PC-9 (cell line): Measurements from ENCODE around the gene NRAS. TPM values are rescaled to one million over a fixed set of nuclear protein-coding genes. Genes with fewer than 3 reads are reported as not detected.

Source experiments
- BruUV-seq: library from RNA; stranded (reverse); fragments of 400-500 nt; replicated peaks from 2 replicates; lab custom pipeline; 2021; lab: Mats Ljungman, UMichigan
- CTCF ChIA-PET: fragments of 300-600 bp; sonication (Branson Sonifier 250); formaldehyde crosslinking; loops from one replicate; lab custom pipeline; 2022; ENCODE audit warnings: antibody characterized with exemption; lab: Charles Lee
- POLR2A ChIA-PET: fragments of 300-600 bp; sonication (Branson Sonifier 250); formaldehyde crosslinking; loops from one replicate; lab custom pipeline; 2022; ENCODE audit warnings: antibody characterized with exemption; ENCODE audit not compliant: unreplicated experiment; lab: Charles Lee
- DNase-seq, 2 experiments: peaks; one replicate each; pipeline versions ENCODE4 v3.0.0 to v3.0.0-alpha.2; 2015 to 2022; ENCODE audit warnings: mixed read lengths in 1 of 2
- H2AFZ ChIP-seq: fragments of 200-600 bp; sonication (generic); 2 replicates; pipeline ENCODE4 v1.8.1; 2017; ENCODE audit warnings: antibody characterized with exemption
- H3F3A ChIP-seq: fragments of 200-600 bp; sonication (generic); 2 replicates; pipeline ENCODE4 v1.8.1; 2017; ENCODE audit warnings: antibody characterized with exemption, mild to moderate bottlenecking, low read depth; ENCODE audit not compliant: insufficient read depth
- H3K27ac ChIP-seq: fragments of 200-600 bp; sonication (generic); 2 replicates; pipeline ENCODE4 v1.6.1; 2016; ENCODE audit warnings: mixed run types
- H3K27me3 ChIP-seq: fragments of 200-600 bp; sonication (generic); 2 replicates; pipeline ENCODE4 v1.6.1; 2016; ENCODE audit warnings: low read depth, mixed run types; ENCODE audit not compliant: insufficient read depth
- H3K36me3 ChIP-seq: fragments of 200-600 bp; sonication (generic); 2 replicates; pipeline ENCODE4 v1.6.1; 2016; ENCODE audit warnings: low read depth, mixed run types
- H3K4me1 ChIP-seq: fragments of 200-600 bp; sonication (generic); replicated peaks from 2 replicates; pipeline ENCODE4 v1.6.1; 2016; ENCODE audit warnings: mixed run types; ENCODE audit not compliant: insufficient read depth
- H3K4me2 ChIP-seq: fragments of 200-600 bp; sonication (generic); 2 replicates; pipeline ENCODE4 v1.6.1; 2017; ENCODE audit warnings: mixed run types
- H3K4me3 ChIP-seq: fragments of 200-600 bp; sonication (generic); 2 replicates; pipeline ENCODE4 v1.6.1; 2016; ENCODE audit warnings: mixed run types
- H3K79me2 ChIP-seq: fragments of 200-600 bp; sonication (generic); 2 replicates; pipeline ENCODE4 v1.6.1; 2017; ENCODE audit warnings: low read depth, mixed run types
- H3K9me2 ChIP-seq: fragments of 200-600 bp; sonication (generic); 2 replicates; pipeline ENCODE4 v1.8.1; 2017; ENCODE audit warnings: mild to moderate bottlenecking; ENCODE audit not compliant: insufficient read depth
- H3K9me3 ChIP-seq: fragments of 200-600 bp; sonication (generic); 2 replicates; pipeline ENCODE4 v1.8.1; 2016; ENCODE audit warnings: low read depth; ENCODE audit not compliant: insufficient read depth
- H4K20me1 ChIP-seq: fragments of 200-600 bp; sonication (generic); 2 replicates; pipeline ENCODE4 v1.8.1; 2017; ENCODE audit not compliant: insufficient read depth
- CTCF ChIP-seq: fragments of 200-600 bp; sonication (generic); conservative IDR thresholded peaks from 2 replicates; pipeline ENCODE4 v1.6.1; 2017; ENCODE audit warnings: mixed run types, antibody characterized with exemption, mild to moderate bottlenecking, moderate library complexity
- EZH2 ChIP-seq: fragments of 200-600 bp; sonication (generic); IDR thresholded peaks from 2 replicates; pipeline ENCODE4 v1.8.0; 2017; ENCODE audit warnings: antibody characterized with exemption, low read depth
- intact Hi-C: fragments of 100-400 bp; cut with micrococcal nuclease; formaldehyde crosslinking; loops from one replicate; pipeline ENCODE4 v1.10.0; 2022; ENCODE audit not compliant: unreplicated experiment
- total RNA-seq: library from RNA; stranded (reverse); gene quantifications from 2 replicates; pipeline ENCODE4 v1.2.3, GENCODE V29; 2021

NRAS gene
- total RNA-seq, 1 experiment from 2014 or later = 37.8 TPM

- no peak for DNase-seq
- Histone ChIP-seq H3K4me2 (no peak overlapping the region), H3K27me3 (no peaks in the 10 kb centered on the region), H2AFZ (no peak overlapping the region), H3K9me2 (no peaks in the 10 kb centered on the region), H3K36me3 (no peaks in the 10 kb centered on the region), H3K4me1 (no peaks in the 10 kb centered on the region), H3K79me2 (no peaks in the 10 kb centered on the region), H3K27ac (no peak overlapping the region), H3F3A (no peaks in the 10 kb centered on the region), H4K20me1 (no peaks in the 10 kb centered on the region), H3K9me3 (no peaks in the 10 kb centered on the region), H3K4me3 (no peak overlapping the region)
- intact Hi-C loops = no loop called here
- TF ChIP-seq CTCF (no peak), EZH2 (no peak)
- ChIA-PET CTCF (no interaction called here), POLR2A (no interaction called here)
- BruUV-seq = no TSS peak
These were observed 21.8 kb downstream of the NRAS start for GRCh38 chr1:114694540-114695310.

GRCh38 chr1:114692947-114693346 is 23.6 kb downstream of the NRAS start:
- Histone ChIP-seq H3K4me1 (no peaks in the 10 kb centered on the region), H3K9me3 (no peaks in the 10 kb centered on the region), H3K9me2 (no peaks in the 10 kb centered on the region), H3K79me2 (no peaks in the 10 kb centered on the region), H3K36me3 (no peaks in the 10 kb centered on the region), H3K27me3 (no peaks in the 10 kb centered on the region), H3K4me2 (no peak overlapping the region), H2AFZ (no peak overlapping the region), H3K4me3 (no peak overlapping the region), H4K20me1 (no peaks in the 10 kb centered on the region), H3F3A (no peaks in the 10 kb centered on the region), H3K27ac (no peak overlapping the region)
- intact Hi-C loops = no loop called here
- POLR2A ChIA-PET = interaction anchor here (0.7 kb wide), 1 partner anchor 251 kb away, joined by 3 read pairs; no protein-coding TSS in a partner anchor
- BruUV-seq = no TSS peak
- TF ChIP-seq CTCF (no peak), EZH2 (no peak)
- no peak for DNase-seq
- CTCF ChIA-PET = no interaction called here

- H2AFZ ChIP-seq = no peak overlapping the region
- no peaks in the 10 kb centered on the region for H3K9me3 ChIP-seq
- no peaks in the 10 kb centered on the region for H3K36me3 ChIP-seq
- CTCF ChIA-PET = no interaction called here
- no peaks in the 10 kb centered on the region for H3K9me2 ChIP-seq
- POLR2A ChIA-PET = no interaction called here
- no peak overlapping the region for H3K27ac ChIP-seq
- no peak overlapping the region for H3K4me3 ChIP-seq
- no peaks in the 10 kb centered on the region for H3K4me1 ChIP-seq
- no peaks in the 10 kb centered on the region for H4K20me1 ChIP-seq
- H3K4me2 ChIP-seq = no peak overlapping the region
- intact Hi-C loops = no loop called here
- no peaks in the 10 kb centered on the region for H3K79me2 ChIP-seq
- H3F3A ChIP-seq = no peaks in the 10 kb centered on the region
- BruUV-seq = no TSS peak
- 0 out of 2 replicates have a peak, but pooled peaks cover 4% of the 10 kb centered on the region for H3K27me3 ChIP-seq
- peak in 1 of 2 experiments; percentile 60 for DNase-seq
- no peak for TF ChIP-seq CTCF
- no peak for TF ChIP-seq EZH2
These were observed 25.5 kb downstream of the NRAS start for GRCh38 chr1:114691061-114691460.
